HepG2 (cell line): Measurements from ENCODE around the gene ZNF106. TPM values are rescaled to one million over a fixed set of nuclear protein-coding genes. Genes with fewer than 3 reads are reported as not detected.

Source experiments
- ATAC-seq: fragments of 200-7000 bp; cut with Tn5 transposase; 3 replicates; pipeline ENCODE4 v1.9.1; 2020; ENCODE audit warnings: mild to moderate bottlenecking, moderate library complexity
- BruUV-seq: library from RNA; stranded (reverse); fragments of 400-500 nt; replicated peaks from 2 replicates; lab custom pipeline; 2021; lab: Mats Ljungman, UMichigan
- CTCF ChIA-PET: fragments of 300-600 bp; formaldehyde crosslinking; extraction: SDS; loops from one replicate; lab custom pipeline; 2021; ENCODE audit warnings: low total read pairs, inconsistent platforms, low intra/inter-chr PET ratio; lab: Yijun Ruan, JAX
- POLR2A ChIA-PET: fragments of 350-600 bp; sonication (Branson Sonifier 250); formaldehyde crosslinking; loops from one replicate; lab custom pipeline; 2020; ENCODE audit warnings: antibody characterized with exemption, inconsistent platforms; lab: Yijun Ruan, JAX
- DNase-seq: peaks from one replicate; pipeline ENCODE4 v3.0.0-alpha.2; 2015; ENCODE audit warnings: low spot score
- FAIRE-seq: peaks from 3 replicates; lab custom pipeline; 2011; peaks lifted over from hg19 to GRCh38; lab: Jason Lieb, UNC
- H2AFZ ChIP-seq: one replicate; pipeline ENCODE4 v1.6.1; 2011; ENCODE audit warnings: low read length, inconsistent platforms
- H3K27ac ChIP-seq: fragments of 300-600 bp; 3 replicates; pipeline ENCODE4 v1.8.0; 2011; ENCODE audit warnings: mixed run types, mild to moderate bottlenecking, mixed read lengths, low read length, inconsistent platforms; ENCODE audit not compliant: insufficient read depth; ENCODE audit errors: extremely low read length
- H3K27me3 ChIP-seq, 2 experiments: fragments of 200-600 bp in 1 of 2; 2 replicates in 1 of 2; 3 replicates in 1 of 2; pipeline versions ENCODE4 v1.6.0 to v1.8.0; 2011; ENCODE audit warnings: low read length in 2 of 2, mild to moderate bottlenecking in 2 of 2, moderate library complexity in 2 of 2, inconsistent platforms in 1 of 2; ENCODE audit not compliant: insufficient read depth in 2 of 2, control insufficient read depth in 1 of 2
- H3K36me3 ChIP-seq, 2 experiments: fragments of 200-600 bp in 1 of 2; replicated peaks in 1 of 2; 2 replicates in 1 of 2; 3 replicates in 1 of 2; pipeline versions ENCODE4 v1.5.1 to v1.8.0; 2011; ENCODE audit warnings: low read length in 2 of 2, inconsistent platforms in 1 of 2; ENCODE audit not compliant: insufficient read depth in 2 of 2, control insufficient read depth in 1 of 2
- H3K4me1 ChIP-seq: 2 replicates; pipeline ENCODE4 v1.5.1; 2012; ENCODE audit warnings: low read length, inconsistent platforms; ENCODE audit not compliant: insufficient read depth
- H3K4me2 ChIP-seq: 2 replicates; pipeline ENCODE4 v1.6.0; 2011; ENCODE audit warnings: low read depth, low read length, inconsistent platforms
- H3K4me3 ChIP-seq, 3 experiments: fragments of 200-600 bp in 1 of 3; sonication (generic), shearing (Covaris generic) in 1 of 3; replicated peaks in 1 of 3; 2 replicates each; pipeline ENCODE4 v1.5.1; 2011 to 2016; ENCODE audit warnings: low read length in 3 of 3, inconsistent platforms in 2 of 3, low read depth in 2 of 3, mild to moderate bottlenecking in 2 of 3, control low read depth in 1 of 3, mixed read lengths in 1 of 3; ENCODE audit not compliant: insufficient read depth in 1 of 3
- H3K79me2 ChIP-seq: one replicate; pipeline ENCODE4 v1.6.1; 2011; ENCODE audit warnings: low read length, inconsistent platforms; ENCODE audit not compliant: insufficient read depth
- H3K9ac ChIP-seq: 2 replicates; pipeline ENCODE4 v1.6.0; 2011; ENCODE audit warnings: mild to moderate bottlenecking, low read depth, low read length, inconsistent platforms; ENCODE audit not compliant: insufficient read depth
- H3K9me3 ChIP-seq: 2 replicates; pipeline ENCODE4 v1.5.1; 2012; ENCODE audit warnings: mild to moderate bottlenecking, low read length
- H4K20me1 ChIP-seq: 2 replicates; pipeline ENCODE4 v1.6.0; 2011; ENCODE audit warnings: inconsistent platforms, mild to moderate bottlenecking, low read length, moderate library complexity; ENCODE audit not compliant: insufficient read depth
- ADNP ChIP-seq: sonication (generic); formaldehyde crosslinking; IDR thresholded peaks from 2 replicates; pipeline ENCODE4 v1.4.0; 2020; ENCODE audit warnings: missing genetic modification reagents
- BCL3 ChIP-seq: sonication (generic); formaldehyde crosslinking; IDR thresholded peaks from 2 replicates; pipeline ENCODE4 v1.5.1; 2020; ENCODE audit warnings: mild to moderate bottlenecking, missing genetic modification reagents, moderate library complexity
- JUNB ChIP-seq: sonication (generic); formaldehyde crosslinking; IDR thresholded peaks from 2 replicates; pipeline ENCODE4 v1.8.0; 2022; ENCODE audit warnings: missing genetic modification reagents, mild to moderate bottlenecking, borderline replicate concordance
- MED8 ChIP-seq: sonication (generic); formaldehyde crosslinking; IDR thresholded peaks from 2 replicates; pipeline ENCODE4 v1.8.1; 2023; ENCODE audit warnings: mild to moderate bottlenecking, missing genetic modification reagents; ENCODE audit not compliant: insufficient replicate concordance
- NKX3-1 ChIP-seq: sonication (generic); formaldehyde crosslinking; IDR thresholded peaks from 2 replicates; pipeline ENCODE4 v1.5.0; 2020; ENCODE audit warnings: missing genetic modification reagents
- NR2C2 ChIP-seq: sonication (generic); formaldehyde crosslinking; IDR thresholded peaks from 2 replicates; pipeline ENCODE4 v1.4.0; 2020; ENCODE audit warnings: missing genetic modification reagents, mild to moderate bottlenecking, moderate library complexity, borderline replicate concordance
- RBFOX2 ChIP-seq: fragments of 200-400 bp; formaldehyde crosslinking; IDR thresholded peaks from 2 replicates; pipeline ENCODE4 v1.6.1; 2017; ENCODE audit warnings: low read depth, mild to moderate bottlenecking, low read length
- SCMH1 ChIP-seq: sonication (generic); formaldehyde crosslinking; IDR thresholded peaks from 2 replicates; pipeline ENCODE4 v1.9.0; 2021; ENCODE audit warnings: missing genetic modification reagents, mild to moderate bottlenecking, borderline replicate concordance
- SNAI1 ChIP-seq: sonication (generic); formaldehyde crosslinking; IDR thresholded peaks from 2 replicates; pipeline ENCODE4 v1.5.0; 2020; ENCODE audit warnings: mild to moderate bottlenecking, missing genetic modification reagents, borderline replicate concordance
- WIZ ChIP-seq: sonication (generic); formaldehyde crosslinking; IDR thresholded peaks from 2 replicates; pipeline ENCODE4 v1.5.1; 2020; ENCODE audit warnings: mild to moderate bottlenecking, missing genetic modification reagents
- ZBTB21 ChIP-seq: sonication (generic); formaldehyde crosslinking; IDR thresholded peaks from 2 replicates; pipeline ENCODE4 v1.4.0; 2020; ENCODE audit warnings: missing genetic modification reagents
- ZBTB37 ChIP-seq: sonication (generic); formaldehyde crosslinking; IDR thresholded peaks from 2 replicates; pipeline ENCODE4 v1.4.0; 2020; ENCODE audit warnings: mild to moderate bottlenecking, missing genetic modification reagents
- ZHX1 ChIP-seq: sonication (generic); formaldehyde crosslinking; IDR thresholded peaks from 2 replicates; pipeline ENCODE4 v1.8.1; 2022; ENCODE audit warnings: low read depth, mild to moderate bottlenecking, missing genetic modification reagents
- ZNF503 ChIP-seq: sonication (generic); formaldehyde crosslinking; IDR thresholded peaks from 2 replicates; pipeline ENCODE4 v1.4.0; 2020; ENCODE audit warnings: missing genetic modification reagents
- WGBS: methylation state at CpG from one replicate; pipeline ENCODE4 v1.1.6; 2017; ENCODE audit warnings: low lambda C conversion rate; 5-methylcytosine and 5-hydroxymethylcytosine counted together
- in situ Hi-C: cut with HindIII; loops from 2 replicates; pipeline ENCODE4 v1.10.0; 2017; ENCODE audit warnings: low pct_unique_long_range_greater_than_20kb; ENCODE audit not compliant: extremely low pct_ligation_motif_present
- intact Hi-C: fragments of 100-400 bp; cut with micrococcal nuclease; formaldehyde crosslinking; loops from one replicate; pipeline ENCODE4 v1.10.0; 2022; ENCODE audit not compliant: unreplicated experiment
- polyA plus RNA-seq, 8 experiments: library from polyadenylated mRNA; depleted of rRNA in 3 of 8; stranded (reverse) in 7 of 8; unstranded in 1 of 8; fragments of >200 nt; fragmentation: Illumina TruSeq in 4 of 8; extraction: Trizol in 4 of 8; gene quantifications; 2 replicates each; pipeline versions ENCODE4 v1.2.1 to v1.2.3, GENCODE V29; 2011 to 2016; ENCODE audit warnings: low read depth in 4 of 8, missing spikeins in 1 of 8, mixed read lengths in 1 of 8; ENCODE audit not compliant: insufficient read depth in 1 of 8
- total RNA-seq, 5 experiments: library from RNA; depleted of rRNA; stranded (reverse); fragments of >200 nt; fragmentation: Illumina TruSeq; extraction: Trizol; gene quantifications; 2 replicates each; pipeline ENCODE4 v1.2.3, GENCODE V29; 2016; ENCODE audit warnings: low read depth in 1 of 5

ZNF106 gene
- total and polyA plus RNA-seq, 2 of the 13 experiments (the other 11 are each of a cell fraction or from before 2014, with no cell fraction given), result 12.5 to 35.1 TPM

- TF ChIP-seq NR2C2 (CRISPR knock-in tag) (no peak), NKX3-1 (CRISPR knock-in tag) (no peak), JUNB (CRISPR knock-in tag) (no peak), RBFOX2 (no peak), ZHX1 (no peak), SNAI1 (CRISPR knock-in tag) (no peak), MED8 (CRISPR knock-in tag) (no peak), WIZ (CRISPR knock-in tag) (no peak), ZBTB21 (CRISPR knock-in tag) (no peak), ZNF503 (no peak), SCMH1 (CRISPR knock-in tag) (no peak), ADNP (no peak), ZBTB37 (CRISPR knock-in tag) (no peak), BCL3 (CRISPR knock-in tag) (no peak)
- TF ChIP-seq, all 625 proteins: peak for 0
- in situ Hi-C loops (no loop called here), intact Hi-C loops (no loop called here)
- POLR2A ChIA-PET, result no interaction called here
- H3K9ac ChIP-seq, result no peak overlapping the region
- no peak overlapping the region for H3K4me3 ChIP-seq
- BruUV-seq, result no TSS peak
- peaks cover 27% of the 10 kb centered on the region for H3K79me2 ChIP-seq
- H3K4me1 ChIP-seq, result peaks cover 19% of the 10 kb centered on the region
- H3K4me2 ChIP-seq, result no peak overlapping the region
- H3K27me3 ChIP-seq, result no peaks in the 10 kb centered on the region
- CTCF ChIA-PET, result no interaction called here
- ATAC-seq, result no peak
- FAIRE-seq, result no peak
- no peak overlapping the region for H2AFZ ChIP-seq
- H4K20me1 ChIP-seq, result no peaks in the 10 kb centered on the region
- no peak for DNase-seq
- H3K36me3 ChIP-seq, result peaks cover 0 to 4% of the 10 kb centered on the region in 2 experiments; a peak in 3 of 5 replicates
- no peak overlapping the region for H3K27ac ChIP-seq
- H3K9me3 ChIP-seq, result no peaks in the 10 kb centered on the region
- 53% methylated on average over 1 of the region's 1 CpG for WGBS
These were observed 12.9 kb upstream of the ZNF106 start for GRCh38 chr15:42503825-42504224.
